ENCODE results near the gene MAP4K2.

MAP4K2 gene

DNA sequence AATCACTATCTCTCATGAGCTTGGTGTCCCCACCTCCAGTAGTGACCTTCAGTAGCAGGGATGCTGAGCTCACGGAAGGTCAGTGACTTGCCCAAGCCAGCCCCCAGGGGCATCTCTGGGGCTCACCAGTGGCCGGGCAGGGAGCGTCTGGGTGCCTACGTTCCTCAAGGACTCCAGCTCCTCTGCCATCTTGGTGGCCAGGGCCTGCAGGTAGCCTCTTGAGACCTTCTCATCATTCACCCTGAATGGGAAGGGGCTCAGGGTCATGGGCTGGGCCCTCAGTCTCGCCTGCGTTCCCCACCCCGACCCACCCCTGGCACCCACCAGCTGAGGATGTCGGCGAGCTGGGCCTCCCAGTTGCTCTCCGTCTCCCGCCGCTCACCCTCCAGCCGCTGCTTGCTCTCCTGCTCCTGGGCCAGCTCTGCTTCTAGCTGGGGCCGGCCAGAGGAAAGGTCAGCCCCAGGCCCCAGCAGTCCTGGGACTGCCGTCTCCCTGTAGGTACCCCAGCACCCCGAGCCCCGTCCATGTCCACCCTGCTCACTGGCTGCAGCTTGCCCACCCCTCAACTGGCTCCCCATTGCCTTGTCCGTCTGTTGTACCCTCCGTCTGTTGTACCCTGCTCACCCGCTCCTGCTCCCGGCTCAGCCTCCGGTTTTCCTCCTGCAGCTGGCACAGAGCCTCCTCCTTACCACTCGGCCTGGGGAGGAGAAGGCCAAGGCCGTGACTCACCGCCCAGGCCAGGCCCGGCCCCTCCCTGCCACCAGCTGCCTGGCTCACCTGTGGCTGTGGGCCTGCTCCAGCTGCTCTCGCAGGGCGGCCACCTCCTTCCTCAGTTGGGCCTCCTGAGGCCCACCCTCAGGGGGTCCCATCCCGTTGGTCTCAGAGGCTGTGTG is 32.0 kb upstream of the MAP4K2 start:
- no peak for TF ChIP-seq CTCF (IDR thresholded peaks at IDR 0.05; ENCODE audit: insufficient read depth, low read length, missing control alignments)
- POLR2A ChIA-PET = interaction anchor here (0.5 kb wide), 1 partner anchor 261 kb away, joined by 4 read pairs; the partner anchor contains the start of gene VPS51
- CTCF ChIA-PET = interaction anchor here (1.1 to 37.3 kb wide), 6 partner anchors 8 to 51 kb away, joined by 3 to 1375 read pairs (median 11); partner anchors contain the start of genes CDC42BPG and EHD1
- H3K4me3 ChIP-seq (ENCODE audit: low read depth, low read length) = no peak overlapping the region
- no peak for DNase-seq (ENCODE audit: low read depth, low spot score)

- H3K4me3 ChIP-seq (ENCODE audit: low read depth, low read length) = no peak overlapping the region
- DNase-seq (ENCODE audit: low read depth, low spot score) = no peak
- ChIA-PET POLR2A (interaction anchor here (0.5 kb wide), 1 partner anchor 262 kb away, joined by 4 read pairs; the partner anchor contains the start of gene VPS51), CTCF (interaction anchor here (1.2 to 37.3 kb wide), 4 partner anchors 9 to 51 kb away, joined by 4 to 1375 read pairs (median 12); partner anchors contain the start of genes CDC42BPG and EHD1)
- no peak for TF ChIP-seq CTCF (IDR thresholded peaks at IDR 0.05; ENCODE audit: insufficient read depth, low read length, missing control alignments)
Measured at GRCh38 chr11:64834031-64834722, 31.2 kb upstream of the MAP4K2 start.

DNA sequence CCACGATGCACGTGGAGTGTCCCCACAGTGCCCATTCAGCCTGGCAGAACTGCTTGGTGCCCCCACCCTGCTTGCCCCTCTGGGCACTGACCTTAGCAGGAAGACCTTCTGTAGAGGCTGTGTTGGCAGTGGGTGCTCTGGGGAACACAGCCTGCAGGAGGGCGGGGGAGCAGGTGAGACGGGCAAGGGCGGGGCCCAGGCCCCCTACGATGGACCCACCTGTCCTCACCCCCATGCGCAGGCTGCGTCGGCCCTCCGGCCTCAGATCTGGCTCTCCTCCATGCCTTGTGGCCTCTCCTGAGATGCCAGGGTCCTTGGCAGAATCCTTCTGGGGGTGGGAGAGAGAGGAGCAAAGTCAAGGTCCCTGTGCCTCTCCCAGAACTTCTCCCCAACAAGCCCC is 30.5 kb upstream of the MAP4K2 start:
- no peak overlapping the region for H3K4me3 ChIP-seq (ENCODE audit: low read depth, low read length)
- POLR2A ChIA-PET = no interaction called here
- no peak for DNase-seq (ENCODE audit: low read depth, low spot score)
- no peak for TF ChIP-seq CTCF (IDR thresholded peaks at IDR 0.05; ENCODE audit: insufficient read depth, low read length, missing control alignments)
- CTCF ChIA-PET = interaction anchor here (1.6 to 37.3 kb wide), 3 partner anchors 10 to 52 kb away, joined by 5 to 1375 read pairs (median 19); partner anchors contain the start of genes CDC42BPG and EHD1

DNA sequence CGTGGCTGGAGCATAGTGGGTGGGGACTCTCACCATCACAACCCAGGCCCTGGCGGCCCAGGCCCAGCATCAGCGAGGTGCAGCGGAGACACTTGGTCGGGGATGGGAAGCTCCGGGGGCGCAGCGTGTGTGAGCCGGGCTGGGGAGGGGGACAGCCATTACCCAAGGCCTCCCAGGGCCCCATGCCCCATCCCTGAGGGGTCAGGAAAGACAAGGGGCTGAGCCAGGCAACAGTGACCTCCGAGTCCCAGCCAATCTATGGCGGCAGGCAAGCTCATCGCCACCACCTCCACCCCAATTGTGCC is 30.1 kb upstream of the MAP4K2 start:
- TF ChIP-seq CTCF (IDR thresholded peaks at IDR 0.05; ENCODE audit: insufficient read depth, low read length, missing control alignments) = no peak
- no peak for DNase-seq (ENCODE audit: low read depth, low spot score)
- ChIA-PET POLR2A (no interaction called here), CTCF (interaction anchor here (3.7 kb wide), 1 partner anchor 10 kb away, joined by 19 read pairs; the partner anchor contains the start of gene CDC42BPG)
- H3K4me3 ChIP-seq (ENCODE audit: low read depth, low read length) = no peak overlapping the region

DNA sequence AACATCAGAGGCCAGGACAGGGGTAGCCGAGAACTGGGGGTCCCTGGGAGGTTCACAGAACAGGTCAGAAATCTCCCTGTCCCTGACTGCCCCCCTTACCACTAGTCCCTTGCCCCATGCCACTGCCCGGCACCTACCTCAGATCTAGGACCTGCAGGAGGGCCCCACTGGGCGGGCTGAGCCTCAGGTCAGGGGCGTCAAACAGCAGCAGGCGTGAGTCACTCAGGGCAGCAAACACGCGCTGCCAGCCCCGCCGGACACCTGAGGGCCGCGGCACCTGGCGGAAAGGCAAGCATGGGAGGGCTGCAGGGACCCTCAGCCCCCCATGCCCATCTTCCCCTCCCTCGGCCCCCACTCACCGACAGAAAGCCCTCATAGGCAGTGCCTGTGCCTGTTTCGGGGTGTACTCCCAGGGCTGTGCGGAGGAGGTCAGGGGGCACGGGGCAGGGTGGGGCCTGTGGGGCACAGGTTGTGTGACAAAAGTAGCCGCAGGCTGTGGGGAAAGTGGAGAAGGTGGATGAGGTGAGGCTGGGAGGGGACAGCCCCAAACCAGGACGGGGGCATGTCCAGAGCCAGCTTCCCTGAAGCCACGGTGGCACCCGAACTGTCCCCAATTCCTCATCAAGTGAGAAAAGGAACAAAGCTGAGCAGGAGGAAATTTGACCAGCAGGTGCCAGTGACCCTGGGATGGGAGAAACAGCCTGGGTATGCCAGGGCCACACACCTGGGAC is 29.6 kb upstream of the MAP4K2 start:
- no peak overlapping the region for H3K4me3 ChIP-seq (ENCODE audit: low read depth, low read length)
- TF ChIP-seq CTCF (IDR thresholded peaks at IDR 0.05; ENCODE audit: insufficient read depth, low read length, missing control alignments) = no peak
- ChIA-PET POLR2A (interaction anchor here (0.5 kb wide), 1 partner anchor 49 kb away, joined by 4 read pairs; no protein-coding TSS in a partner anchor), CTCF (interaction anchor here (3.7 kb wide), 1 partner anchor 11 kb away, joined by 19 read pairs; the partner anchor contains the start of gene CDC42BPG)
- DNase-seq (ENCODE audit: low read depth, low spot score) = no peak

Data from AG04449 (cell line).